ENCODE data around the gene NLRP3. TPM values are rescaled to one million over a fixed set of nuclear protein-coding genes. Genes with fewer than 3 reads are reported as not detected.
A peak's percentile ranks its signal among the peaks of the same experiment; 100 is the strongest.

NLRP3 gene
- total RNA-seq, 6 donors from 2014 or later = 2.6 to 13.6 (median 6.0) TPM

DNA sequence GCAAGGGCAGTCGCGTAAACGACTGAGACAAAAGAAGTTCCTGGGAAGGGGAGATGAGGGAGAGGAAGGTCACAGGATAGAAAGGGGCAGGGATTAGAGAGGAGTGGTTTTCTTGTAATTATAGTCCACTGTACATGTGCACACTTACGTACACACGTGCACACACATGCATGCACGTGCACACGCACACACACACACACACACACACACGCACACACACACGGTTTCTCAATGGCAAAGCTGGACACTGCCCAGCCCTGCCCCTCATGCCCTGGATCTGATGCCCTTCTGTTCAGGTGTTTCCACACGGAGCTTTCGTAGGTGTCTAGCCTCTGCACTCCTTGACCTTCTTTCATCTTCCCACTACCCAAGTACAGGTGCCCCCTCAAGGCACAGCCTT, 38.0 kb downstream of the NLRP3 start:
- H3K27me3 ChIP-seq = no peaks in the 10 kb centered on the region

DNA sequence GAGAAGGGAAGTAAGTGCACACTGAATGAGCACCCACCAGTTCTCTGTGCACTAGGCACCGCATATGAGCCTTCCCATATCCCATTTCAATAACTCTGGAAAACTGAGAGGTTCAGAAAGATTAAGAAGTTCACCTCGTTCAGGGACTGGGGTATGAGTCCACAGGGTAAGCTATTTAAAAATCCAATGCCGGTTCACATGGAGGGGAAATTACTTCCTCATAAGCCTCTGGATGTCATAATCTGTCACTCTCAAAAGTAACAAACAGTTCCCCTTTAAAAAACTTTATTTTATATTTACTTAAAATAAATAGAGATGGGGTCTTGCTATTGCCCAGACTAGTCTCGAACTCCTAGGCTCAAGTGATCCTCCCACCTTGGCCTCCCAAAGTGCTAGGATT, 40.0 kb downstream of the NLRP3 start:
- TF ChIP-seq POLR2A (IDR thresholded peaks at IDR 0.05) (no peak), EP300 (IDR thresholded peaks at IDR 0.05) (no peak), POLR2AphosphoS5 (IDR thresholded peaks at IDR 0.05) (no peak)
- TF ChIP-seq, protein P1, sequence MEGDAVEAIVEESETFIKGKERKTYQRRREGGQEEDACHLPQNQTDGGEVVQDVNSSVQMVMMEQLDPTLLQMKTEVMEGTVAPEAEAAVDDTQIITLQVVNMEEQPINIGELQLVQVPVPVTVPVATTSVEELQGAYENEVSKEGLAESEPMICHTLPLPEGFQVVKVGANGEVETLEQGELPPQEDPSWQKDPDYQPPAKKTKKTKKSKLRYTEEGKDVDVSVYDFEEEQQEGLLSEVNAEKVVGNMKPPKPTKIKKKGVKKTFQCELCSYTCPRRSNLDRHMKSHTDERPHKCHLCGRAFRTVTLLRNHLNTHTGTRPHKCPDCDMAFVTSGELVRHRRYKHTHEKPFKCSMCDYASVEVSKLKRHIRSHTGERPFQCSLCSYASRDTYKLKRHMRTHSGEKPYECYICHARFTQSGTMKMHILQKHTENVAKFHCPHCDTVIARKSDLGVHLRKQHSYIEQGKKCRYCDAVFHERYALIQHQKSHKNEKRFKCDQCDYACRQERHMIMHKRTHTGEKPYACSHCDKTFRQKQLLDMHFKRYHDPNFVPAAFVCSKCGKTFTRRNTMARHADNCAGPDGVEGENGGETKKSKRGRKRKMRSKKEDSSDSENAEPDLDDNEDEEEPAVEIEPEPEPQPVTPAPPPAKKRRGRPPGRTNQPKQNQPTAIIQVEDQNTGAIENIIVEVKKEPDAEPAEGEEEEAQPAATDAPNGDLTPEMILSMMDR (IDR thresholded peaks at IDR 0.05) = no peak
- ATAC-seq (ENCODE audit: low FRiP score in 2 of 2) = peak in 1 of 2 donors; percentile 56
- DNase-seq = no peak
- no peak overlapping the region for H3K27ac ChIP-seq
- H3K27me3 ChIP-seq = no peaks in the 10 kb centered on the region
- no peaks in the 10 kb centered on the region for H3K36me3 ChIP-seq
- H3K4me1 ChIP-seq = no peaks in the 10 kb centered on the region
- no peaks in the 10 kb centered on the region for H3K9me3 ChIP-seq
- 51 to 60% methylated on average over 4 of the region's 4 CpGs for whole genome bisulfite sequencing, 2 donors
- no peak overlapping the region for H3K4me3 ChIP-seq

More for the DNA sequence above, 38.0 kb downstream of the NLRP3 start:
- no peak for ATAC-seq (ENCODE audit: low FRiP score in 2 of 2)
- Histone ChIP-seq H3K4me1 (no peaks in the 10 kb centered on the region), H3K36me3 (no peaks in the 10 kb centered on the region), H3K4me3 (no peak overlapping the region), H3K9me3 (no peaks in the 10 kb centered on the region), H3K27ac (no peak overlapping the region)
- WGBS, 2 donors = 88 to 91% methylated on average over 11 of the region's 11 CpGs
- DNase-seq = no peak
- TF ChIP-seq EP300 (IDR thresholded peaks at IDR 0.05) (no peak), POLR2A (IDR thresholded peaks at IDR 0.05) (no peak), POLR2AphosphoS5 (IDR thresholded peaks at IDR 0.05) (no peak)

DNA sequence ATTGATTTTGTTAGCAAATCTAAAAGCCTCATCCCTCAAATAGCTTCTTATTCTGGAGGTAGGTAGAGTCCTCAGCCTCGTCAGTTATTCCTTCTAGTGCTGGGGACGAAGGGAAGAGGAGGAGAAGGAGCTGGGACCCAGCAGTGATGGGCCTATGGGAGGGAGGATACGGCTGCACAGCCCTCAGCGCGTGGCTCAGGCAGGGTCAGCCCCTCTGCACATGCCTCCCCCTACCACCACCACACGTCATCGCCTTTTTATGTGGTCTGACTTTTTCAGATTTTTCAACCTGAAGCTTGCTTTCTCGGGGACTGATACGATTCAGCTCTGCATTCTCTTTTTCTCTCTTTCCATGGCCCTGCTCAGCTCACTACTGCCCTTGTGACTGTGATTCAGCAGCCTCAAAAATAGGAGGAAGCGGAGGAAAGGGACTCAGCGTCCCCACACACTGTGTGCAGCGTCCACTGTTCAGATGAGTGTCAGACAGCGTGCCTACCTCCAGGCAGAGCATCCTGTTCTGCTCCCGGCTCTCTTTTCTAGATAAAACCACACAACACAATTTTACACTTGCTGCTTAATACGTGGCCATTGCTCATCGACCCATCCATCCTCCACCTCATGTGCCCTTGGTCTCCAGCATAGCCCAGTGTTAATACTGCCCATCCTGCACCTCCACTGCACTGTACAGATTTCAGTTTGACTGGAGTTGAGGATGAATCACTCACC, 41.1 kb downstream of the NLRP3 start:
- whole genome bisulfite sequencing, 2 donors = 60 to 73% methylated on average over 16 of the region's 16 CpGs

DNA sequence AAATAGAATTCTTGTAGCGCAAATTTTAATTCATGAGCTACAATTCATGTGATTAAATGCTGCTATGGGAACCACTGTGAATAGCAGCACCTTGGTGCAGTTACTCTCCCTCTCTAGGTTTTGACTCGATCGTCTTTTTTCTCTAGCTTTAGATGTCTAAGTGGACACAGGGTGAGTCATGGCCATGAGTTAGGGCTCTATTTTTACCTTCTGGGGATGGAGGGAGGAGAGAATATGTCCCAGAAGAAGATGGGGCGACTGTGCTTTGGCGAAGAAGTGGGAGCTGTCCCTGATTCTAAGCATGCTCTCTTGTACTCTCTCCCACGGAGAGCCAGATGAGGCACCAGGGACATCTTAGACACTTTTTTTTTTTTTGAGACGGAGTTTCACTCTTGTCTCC, 43.5 kb downstream of the NLRP3 start:
- 73 to 82% methylated on average over 7 of the region's 7 CpGs for whole genome bisulfite sequencing, 2 donors
- H3K4me3 ChIP-seq = no peak overlapping the region
- no peaks in the 10 kb centered on the region for H3K9me3 ChIP-seq
- H3K4me1 ChIP-seq = no peaks in the 10 kb centered on the region
- DNase-seq (no peak), ATAC-seq (ENCODE audit: low FRiP score in 2 of 2) (no peak)
- no peaks in the 10 kb centered on the region for H3K27me3 ChIP-seq
- TF ChIP-seq, protein P1 (IDR thresholded peaks at IDR 0.05) = no peak
- TF ChIP-seq POLR2A (IDR thresholded peaks at IDR 0.05) (no peak), EP300 (IDR thresholded peaks at IDR 0.05) (no peak), POLR2AphosphoS5 (IDR thresholded peaks at IDR 0.05) (no peak)
- H3K27ac ChIP-seq = no peak overlapping the region
- no peaks in the 10 kb centered on the region for H3K36me3 ChIP-seq

More for the DNA sequence above, 41.1 kb downstream of the NLRP3 start:
- H3K9me3 ChIP-seq = no peaks in the 10 kb centered on the region
- ATAC-seq (ENCODE audit: low FRiP score in 2 of 2) (peak; percentile 72 to 78), DNase-seq (peak in 1 of 2 donors; percentile 61)
- H3K27ac ChIP-seq = peak overlapping the region in 1 of 4 donors; percentile 63
- no peak overlapping the region for H3K4me3 ChIP-seq
- H3K27me3 ChIP-seq = no peaks in the 10 kb centered on the region
- H3K36me3 ChIP-seq = no peaks in the 10 kb centered on the region
- TF ChIP-seq, protein P1 (IDR thresholded peaks at IDR 0.05) = no peak
- no peak for TF ChIP-seq POLR2AphosphoS5 (IDR thresholded peaks at IDR 0.05)
- peak in 1 of 4 donors; percentile 49 for TF ChIP-seq POLR2A (IDR thresholded peaks at IDR 0.05)
- H3K4me1 ChIP-seq = no peaks in the 10 kb centered on the region

DNA sequence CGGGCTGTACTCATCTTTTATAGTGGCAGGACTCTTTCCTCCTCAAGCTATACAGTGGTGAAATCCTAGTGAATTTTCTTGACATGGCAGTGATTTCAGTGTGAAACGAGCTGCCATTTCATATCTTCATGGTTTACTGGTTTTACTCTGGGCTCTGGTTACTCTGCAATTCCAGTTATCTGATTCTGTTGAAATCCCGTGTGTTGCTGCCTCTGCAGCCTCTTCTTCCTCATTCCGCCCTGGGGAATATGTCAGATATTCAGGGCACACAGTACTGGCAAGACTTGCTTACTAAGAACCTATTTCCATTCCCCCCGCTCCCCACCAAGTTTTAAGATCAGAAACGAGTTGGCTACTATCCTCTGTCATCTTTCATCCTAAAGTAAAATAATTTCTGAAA, 49.8 kb downstream of the NLRP3 start:
- H3K9me3 ChIP-seq = no peaks in the 10 kb centered on the region
- no peak for ATAC-seq (ENCODE audit: low FRiP score in 2 of 2)
- H3K4me3 ChIP-seq = no peak overlapping the region
- no peaks in the 10 kb centered on the region for H3K36me3 ChIP-seq
- H3K4me1 ChIP-seq = no peaks in the 10 kb centered on the region
- no peaks in the 10 kb centered on the region for H3K27me3 ChIP-seq
- no peak for DNase-seq
- WGBS, 2 donors = 56 to 69% methylated on average over 5 to 6 of the region's 6 CpGs
- TF ChIP-seq EP300 (IDR thresholded peaks at IDR 0.05) = no peak
- H3K27ac ChIP-seq = no peak overlapping the region

DNA sequence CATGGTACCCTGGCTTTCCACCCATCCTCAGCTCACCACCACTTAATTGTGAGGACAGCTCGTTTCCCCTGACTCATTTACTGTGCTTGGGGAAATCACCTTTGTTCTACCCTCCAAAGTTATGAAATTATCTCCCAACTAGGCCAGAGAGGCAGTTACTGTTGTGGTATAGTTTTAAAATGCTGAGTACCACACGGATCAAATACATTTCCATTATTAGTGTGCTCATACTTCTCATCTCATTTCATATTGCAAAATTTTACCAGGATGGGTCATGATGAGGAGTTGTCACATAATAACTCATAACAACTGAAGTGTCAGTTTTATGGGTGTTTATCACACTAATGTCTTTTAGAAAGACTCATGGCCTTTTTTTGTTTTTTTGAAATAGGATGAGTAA, 51.2 kb downstream of the NLRP3 start:
- H3K27me3 ChIP-seq = no peaks in the 10 kb centered on the region
- H3K27ac ChIP-seq = no peak overlapping the region
- no peaks in the 10 kb centered on the region for H3K36me3 ChIP-seq
- ATAC-seq (ENCODE audit: low FRiP score in 2 of 2) (no peak), DNase-seq (no peak)
- no peak overlapping the region for H3K4me3 ChIP-seq
- no peaks in the 10 kb centered on the region for H3K9me3 ChIP-seq
- H3K4me1 ChIP-seq = no peaks in the 10 kb centered on the region
- TF ChIP-seq, protein P1 (IDR thresholded peaks at IDR 0.05) = no peak
- TF ChIP-seq EP300 (IDR thresholded peaks at IDR 0.05) (no peak), POLR2AphosphoS5 (IDR thresholded peaks at IDR 0.05) (no peak), POLR2A (IDR thresholded peaks at IDR 0.05) (no peak)
- WGBS, 2 donors = 58 to 64% methylated on average over 2 of the region's 2 CpGs

All from upper lobe of left lung (tissue), 6 donors.